GM18858 (cell line): ENCODE data around the gene STX1A.

Experiments
- ATAC-seq: cut with Tn5 transposase; IDR thresholded peaks from one replicate; pipeline ENCODE4 v1.9.1; 2021; ENCODE audit not compliant: unreplicated experiment

Gene STX1A

DNA sequence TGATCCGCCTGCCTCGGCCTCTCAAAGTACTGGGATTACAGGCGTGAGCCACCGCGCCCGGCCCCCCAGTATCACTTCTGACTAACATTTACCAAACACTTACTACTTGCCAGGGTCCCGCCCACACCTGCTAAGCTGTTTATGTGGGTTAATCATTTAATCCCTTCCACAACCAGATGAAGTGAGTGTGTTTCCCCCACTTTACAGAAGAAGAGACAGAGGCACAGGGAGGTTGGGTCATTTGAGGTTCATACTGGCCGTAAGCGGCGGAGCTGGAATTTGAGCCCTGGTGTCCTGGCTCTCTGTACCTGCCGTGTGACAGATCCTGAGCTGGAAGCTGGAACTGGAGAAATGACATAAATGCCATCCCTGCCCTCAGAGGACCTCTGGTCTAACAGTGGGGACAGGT lies 66.9 kb downstream of the STX1A start:
- no peak for ATAC-seq

GRCh38 chr7:73650524-73650923 lies 68.9 kb downstream of the STX1A start:
- no peak for ATAC-seq

DNA sequence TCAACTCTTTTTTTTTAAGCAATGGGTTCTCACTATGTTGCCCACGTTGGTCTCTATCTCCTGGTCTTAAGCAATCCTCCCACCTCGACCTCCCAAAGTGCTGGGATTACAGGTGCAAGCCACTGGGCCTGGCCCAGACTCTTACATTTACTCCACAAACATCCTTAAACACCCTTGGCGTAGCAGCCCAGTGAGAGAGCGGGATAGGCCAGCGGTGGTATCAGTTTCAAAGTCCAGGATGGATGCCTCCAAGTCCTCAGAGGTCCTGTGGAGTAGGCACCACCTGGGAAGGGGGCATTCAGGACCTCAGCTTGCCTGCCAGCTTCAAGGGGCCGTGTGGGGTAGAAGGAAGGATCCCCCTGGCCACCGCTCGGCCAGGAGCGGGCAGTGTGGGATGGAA lies 69.9 kb downstream of the STX1A start:
- ATAC-seq, result no peak
